SJCRH30 (cell line): ENCODE data around the gene TOR1A. TPM values are rescaled to one million over a fixed set of nuclear protein-coding genes. Genes with fewer than 3 reads are reported as not detected.

Source experiments
- DNase-seq, 2 experiments: peaks; one replicate each; pipeline ENCODE4 v3.0.0-alpha.2; 2015 to 2020
- H3K27ac ChIP-seq: fragments of 250-450 bp; sonication (Bioruptor Pico); 2 replicates; pipeline ENCODE4 v1.5.1; 2020; ENCODE audit warnings: mild to moderate bottlenecking, moderate library complexity
- H3K27me3 ChIP-seq: fragments of 250-450 bp; sonication (Bioruptor Pico); 2 replicates; pipeline ENCODE4 v1.5.1; 2020; ENCODE audit warnings: mild to moderate bottlenecking, moderate library complexity
- H3K36me3 ChIP-seq: fragments of 250-450 bp; sonication (Bioruptor Pico); 2 replicates; pipeline ENCODE4 v1.5.1; 2020; ENCODE audit warnings: mild to moderate bottlenecking, moderate library complexity
- H3K4me1 ChIP-seq: fragments of 250-450 bp; sonication (Bioruptor Pico); 2 replicates; pipeline ENCODE4 v1.5.1; 2020; ENCODE audit warnings: mild to moderate bottlenecking, moderate library complexity
- H3K4me3 ChIP-seq: fragments of 250-450 bp; sonication (Bioruptor Pico); 2 replicates; pipeline ENCODE4 v1.5.1; 2020; ENCODE audit warnings: mild to moderate bottlenecking, moderate library complexity
- H3K9me3 ChIP-seq: fragments of 250-450 bp; sonication (Bioruptor Pico); replicated peaks from 2 replicates; pipeline ENCODE4 v1.5.1; 2020; ENCODE audit warnings: mild to moderate bottlenecking, moderate library complexity
- total RNA-seq: library from RNA; depleted of rRNA; stranded (reverse); fragments of >200 nt; shearing (Covaris generic); gene quantifications from 2 replicates; pipeline ENCODE4 v1.2.3, GENCODE V29; 2014

Gene TOR1A
- total RNA-seq, 1 experiment from 2014 or later = 44.7 TPM

- peaks cover 6% of the 10 kb centered on the region; the same call in 1 of the 2 replicates for H3K4me1 ChIP-seq
- no peaks in the 10 kb centered on the region for H3K36me3 ChIP-seq
- no peak overlapping the region for H3K27ac ChIP-seq
- no peak overlapping the region for H3K4me3 ChIP-seq
- H3K9me3 ChIP-seq = no peaks in the 10 kb centered on the region
- no peaks in the 10 kb centered on the region for H3K27me3 ChIP-seq
- DNase-seq = peak in 1 of 2 experiments; percentile 24
Measured at GRCh38 chr9:129839324-129840023, 15.5 kb upstream of the TOR1A start.

- DNase-seq = no peak
- H3K27ac ChIP-seq = no peak overlapping the region
Measured at GRCh38 chr9:129838707-129839259, 14.8 kb upstream of the TOR1A start.

DNA sequence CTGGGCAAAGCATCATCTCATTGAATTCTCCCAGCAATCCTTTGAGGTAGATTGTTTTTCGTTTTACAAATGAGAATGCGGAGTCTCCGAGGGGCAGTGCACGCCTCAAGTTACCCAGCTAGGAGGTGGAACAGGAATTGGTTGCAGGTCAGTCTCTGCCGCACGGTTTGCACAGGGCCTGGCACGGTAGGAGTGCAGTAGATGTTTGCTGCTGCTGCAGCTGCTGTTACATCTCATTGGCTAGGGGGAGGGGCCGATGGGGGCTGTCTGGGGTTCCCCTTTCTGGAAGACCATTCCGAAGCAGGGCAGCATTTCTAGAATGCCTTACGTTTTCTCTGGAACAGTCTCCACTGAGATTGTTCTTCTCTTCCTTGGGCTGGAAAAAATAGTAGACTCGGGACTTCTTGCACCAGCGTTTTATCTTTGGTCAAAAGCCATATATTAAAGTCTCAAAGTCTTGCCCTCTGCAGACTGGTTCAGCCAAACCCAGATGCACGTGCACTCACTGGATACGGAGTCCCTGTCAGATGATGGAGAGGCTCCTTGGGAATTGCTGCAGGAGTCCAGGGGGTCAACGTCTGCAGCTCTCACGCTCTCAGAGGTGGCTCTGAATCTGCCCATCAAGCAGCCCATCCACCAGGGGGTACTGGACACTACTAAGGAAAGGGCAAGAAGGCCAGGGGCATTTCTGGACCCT is 12.5 kb upstream of the TOR1A start:
- Histone ChIP-seq H3K4me3 (peak overlapping the region; percentile 88), H3K27me3 (no peaks in the 10 kb centered on the region), H3K27ac (no peak overlapping the region), H3K4me1 (peaks cover 6% of the 10 kb centered on the region; the same call in 1 of the 2 replicates), H3K9me3 (no peaks in the 10 kb centered on the region), H3K36me3 (peaks cover 14% of the 10 kb centered on the region)
- DNase-seq = peak; percentile 54

More at GRCh38 chr9:129838707-129839259, 14.8 kb upstream of the TOR1A start:
- no peaks in the 10 kb centered on the region for H3K36me3 ChIP-seq
- H3K4me3 ChIP-seq = no peak overlapping the region
- no peaks in the 10 kb centered on the region for H3K9me3 ChIP-seq
- peaks cover 6% of the 10 kb centered on the region; the same call in 1 of the 2 replicates for H3K4me1 ChIP-seq
- no peaks in the 10 kb centered on the region for H3K27me3 ChIP-seq

DNA sequence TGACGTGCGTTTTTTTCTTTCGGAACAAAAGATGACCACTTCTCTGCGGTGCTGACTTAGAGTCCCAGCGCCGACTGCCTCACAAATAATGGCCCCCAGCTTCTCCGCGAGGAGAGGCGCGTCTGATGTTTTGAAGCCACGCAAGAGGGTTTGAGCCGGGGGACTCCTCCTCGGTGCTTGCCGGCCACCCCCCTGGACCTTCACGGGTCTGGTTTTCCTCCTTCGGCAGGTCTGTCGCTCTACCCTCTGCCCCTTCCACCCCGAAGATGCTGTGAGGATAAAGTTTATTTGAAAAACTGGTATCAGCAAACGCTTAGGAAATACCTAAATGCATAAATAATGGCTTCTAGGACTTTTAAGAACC is 11.9 kb upstream of the TOR1A start:
- H3K9me3 ChIP-seq = no peaks in the 10 kb centered on the region
- H3K36me3 ChIP-seq = peaks cover 19% of the 10 kb centered on the region
- H3K27ac ChIP-seq = peak overlapping the region; percentile 30
- peak overlapping the region; percentile 88 for H3K4me3 ChIP-seq
- peaks cover 6% of the 10 kb centered on the region; the same call in 1 of the 2 replicates for H3K4me1 ChIP-seq
- H3K27me3 ChIP-seq = no peaks in the 10 kb centered on the region
- peak; percentile 45 to 60 for DNase-seq

GRCh38 chr9:129835128-129835859 is 11.4 kb upstream of the TOR1A start, which contains the start of the genes C9orf78 and USP20:
C9orf78 (minus strand) TSS chr9:129835275; CDS start chr9:129835221, 54 bp downstream.
USP20 (plus strand) TSS chr9:129835458; CDS start chr9:129852556, 17,098 bp downstream.
- peak; percentile 97 to 98 for DNase-seq
- peaks cover 19% of the 10 kb centered on the region for H3K36me3 ChIP-seq
- H3K4me1 ChIP-seq = peaks cover 6% of the 10 kb centered on the region; the same call in 1 of the 2 replicates
- H3K27me3 ChIP-seq = no peaks in the 10 kb centered on the region
- peak within 1 kb of the TSS; percentile 30 for H3K27ac ChIP-seq
- peak within 1 kb of the TSS; percentile 88 for H3K4me3 ChIP-seq
- H3K9me3 ChIP-seq = no peaks in the 10 kb centered on the region

GRCh38 chr9:129834489-129835127 is 10.7 kb upstream of the TOR1A start:
- Histone ChIP-seq H3K4me1 (peaks cover 6% of the 10 kb centered on the region; the same call in 1 of the 2 replicates), H3K9me3 (no peaks in the 10 kb centered on the region), H3K4me3 (peak overlapping the region; percentile 88), H3K36me3 (peaks cover 22% of the 10 kb centered on the region), H3K27ac (no peak overlapping the region; the same call in 1 of the 2 replicates), H3K27me3 (no peaks in the 10 kb centered on the region)
- no peak for DNase-seq

- H3K27ac ChIP-seq = no peak overlapping the region
- no peaks in the 10 kb centered on the region for H3K27me3 ChIP-seq
- peaks cover 6% of the 10 kb centered on the region; the same call in 1 of the 2 replicates for H3K4me1 ChIP-seq
- no peak overlapping the region for H3K4me3 ChIP-seq
- peaks cover 33% of the 10 kb centered on the region for H3K36me3 ChIP-seq
- no peaks in the 10 kb centered on the region for H3K9me3 ChIP-seq
- DNase-seq = no peak
Measured at GRCh38 chr9:129832982-129833381, 9.0 kb upstream of the TOR1A start.

DNA sequence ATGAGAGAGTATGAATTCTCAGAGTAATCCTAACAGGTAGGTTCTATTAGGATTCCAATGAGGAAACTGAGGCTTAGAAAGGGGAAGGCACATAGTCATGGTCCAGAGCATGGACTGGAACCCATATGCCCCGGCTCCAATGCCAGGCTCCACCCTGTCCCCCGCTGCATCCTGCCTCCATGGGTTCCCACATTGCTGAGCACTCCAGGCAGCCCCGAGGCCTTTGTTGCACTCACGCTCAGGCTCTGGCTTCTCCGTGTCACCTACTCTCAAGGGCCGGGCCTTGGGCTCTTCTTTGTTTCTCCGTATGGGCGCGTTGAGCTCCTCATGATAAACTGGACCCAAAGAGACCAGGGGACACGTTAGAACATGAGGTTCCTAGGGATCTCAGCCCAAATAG is 5.0 kb upstream of the TOR1A start:
- Histone ChIP-seq H3K9me3 (no peaks in the 10 kb centered on the region), H3K27me3 (no peaks in the 10 kb centered on the region), H3K4me1 (no peaks in the 10 kb centered on the region), H3K27ac (no peak overlapping the region), H3K4me3 (no peak overlapping the region), H3K36me3 (peaks cover 37% of the 10 kb centered on the region)
- DNase-seq = no peak

DNA sequence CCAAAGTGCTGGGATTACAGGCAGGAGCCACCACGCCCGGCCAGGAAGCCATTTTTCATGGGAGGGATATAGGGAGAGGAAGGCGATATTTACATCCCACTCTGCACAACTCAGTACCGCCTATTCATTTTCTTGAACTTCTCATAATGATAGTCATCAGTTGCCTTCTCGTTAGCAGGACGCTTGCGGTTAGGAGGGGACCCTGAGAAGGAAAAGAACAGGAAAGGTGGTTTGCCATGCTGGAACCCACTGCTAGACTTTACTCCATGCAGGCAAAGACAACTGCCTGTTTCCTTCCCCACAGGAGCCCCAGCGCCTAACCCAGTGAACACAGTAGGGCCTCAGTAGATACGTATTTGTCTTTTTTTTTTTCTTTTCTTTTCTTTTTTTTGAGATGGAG is 4.1 kb upstream of the TOR1A start:
- Histone ChIP-seq H3K4me3 (no peak overlapping the region), H3K27me3 (no peaks in the 10 kb centered on the region), H3K27ac (no peak overlapping the region), H3K9me3 (no peaks in the 10 kb centered on the region), H3K36me3 (peaks cover 37% of the 10 kb centered on the region), H3K4me1 (no peaks in the 10 kb centered on the region)
- no peak for DNase-seq

- no peak overlapping the region for H3K27ac ChIP-seq
- no peak overlapping the region for H3K4me3 ChIP-seq
- no peaks in the 10 kb centered on the region for H3K27me3 ChIP-seq
- DNase-seq = no peak
- H3K4me1 ChIP-seq = no peaks in the 10 kb centered on the region
- no peaks in the 10 kb centered on the region for H3K9me3 ChIP-seq
- peaks cover 34% of the 10 kb centered on the region for H3K36me3 ChIP-seq
Measured at GRCh38 chr9:129826759-129827158, 2.8 kb upstream of the TOR1A start.

DNA sequence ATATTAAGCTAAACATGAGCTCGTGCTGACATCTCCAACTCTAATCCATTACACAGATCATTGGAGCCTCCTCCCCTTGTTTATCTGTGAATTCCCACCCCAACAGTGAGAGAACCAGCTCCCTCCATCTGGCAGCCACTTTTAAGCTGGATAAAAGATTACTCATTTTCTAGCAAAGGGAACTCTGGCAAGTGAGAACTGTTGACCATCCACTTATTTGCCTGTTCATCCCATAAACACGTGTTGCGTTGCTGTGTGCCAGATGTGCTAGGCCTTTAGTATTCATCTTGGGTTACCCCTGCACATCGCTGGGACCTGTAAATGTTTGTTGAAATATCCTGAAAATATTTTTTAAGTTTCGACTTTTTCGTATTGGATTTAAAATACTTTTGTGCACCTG is 2.4 kb upstream of the TOR1A start:
- DNase-seq = no peak
- Histone ChIP-seq H3K4me1 (no peaks in the 10 kb centered on the region), H3K36me3 (peaks cover 34% of the 10 kb centered on the region), H3K27ac (no peak overlapping the region), H3K9me3 (no peaks in the 10 kb centered on the region), H3K4me3 (no peak overlapping the region), H3K27me3 (no peaks in the 10 kb centered on the region)

DNA sequence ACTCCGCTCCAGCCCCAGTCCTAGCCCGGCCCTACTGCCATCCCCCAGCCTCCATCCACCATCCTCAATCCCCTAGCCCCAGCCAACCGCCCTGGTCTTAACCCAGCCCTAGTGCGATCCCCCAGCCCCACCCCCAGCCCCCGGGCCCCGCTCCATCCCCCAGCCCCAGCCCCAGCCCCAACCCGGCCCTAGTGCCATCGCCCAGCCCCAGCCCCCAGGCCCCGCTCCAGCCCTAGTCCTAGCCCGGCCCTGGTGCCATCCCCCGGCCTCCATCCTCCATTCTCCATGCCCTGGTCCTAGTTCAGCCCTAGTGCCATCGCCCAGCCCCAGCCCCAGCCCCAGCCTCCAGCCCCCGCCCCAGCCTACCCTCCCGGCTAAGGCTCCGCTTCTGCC is 398 bp downstream of the TOR1A start:
- peak overlapping the region; percentile 71 for H3K27ac ChIP-seq
- no peak for DNase-seq
- H3K36me3 ChIP-seq = peaks cover 36% of the 10 kb centered on the region
- H3K27me3 ChIP-seq = no peaks in the 10 kb centered on the region
- no peaks in the 10 kb centered on the region for H3K9me3 ChIP-seq
- peak overlapping the region; percentile 96 for H3K4me3 ChIP-seq
- no peaks in the 10 kb centered on the region for H3K4me1 ChIP-seq

DNA sequence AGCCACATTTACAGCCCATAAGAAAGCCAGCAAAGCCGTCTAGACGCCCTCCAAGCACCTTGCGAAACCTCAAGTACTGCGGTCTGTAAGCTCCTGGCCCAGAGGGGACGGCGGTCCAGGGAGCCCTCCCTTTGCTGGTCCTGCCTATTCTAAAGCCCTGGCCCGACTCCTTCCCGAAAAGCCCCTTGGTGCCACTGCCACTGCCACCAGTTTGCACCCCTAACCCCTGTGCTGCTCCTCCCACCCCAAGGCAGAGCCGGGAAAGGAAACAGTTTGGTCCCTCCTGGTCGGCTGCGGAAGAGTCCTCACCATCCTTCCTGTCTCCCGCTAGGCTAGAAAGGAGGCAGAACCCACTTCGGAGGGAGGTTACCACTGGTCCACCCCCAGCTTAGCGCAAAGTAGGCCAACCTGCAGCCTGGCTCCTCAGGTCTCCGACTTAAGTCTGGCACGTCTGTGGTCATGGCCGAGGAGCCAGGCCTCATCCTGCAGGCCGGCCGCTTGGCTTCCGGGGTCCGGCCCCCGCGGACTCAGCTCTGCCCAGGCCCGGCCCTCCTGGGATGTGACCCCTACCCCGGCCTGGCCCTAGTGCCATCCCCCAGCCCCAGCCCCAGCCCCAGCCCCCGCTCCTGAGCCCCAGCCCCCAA is 916 bp downstream of the TOR1A start:
- no peaks in the 10 kb centered on the region for H3K4me1 ChIP-seq
- H3K4me3 ChIP-seq = peak overlapping the region; percentile 43
- H3K27ac ChIP-seq = no peak overlapping the region
- DNase-seq = no peak
- no peaks in the 10 kb centered on the region for H3K9me3 ChIP-seq
- peaks cover 39% of the 10 kb centered on the region for H3K36me3 ChIP-seq
- H3K27me3 ChIP-seq = no peaks in the 10 kb centered on the region
